GM13977 (cell line): ENCODE data around the gene AK9.

ENCODE experiments used
- DNase-seq: peaks from one replicate; pipeline ENCODE4 v3.0.0; 2012; ENCODE audit warnings: low spot score
- in situ Hi-C: fragments of 300-500 bp; cut with MboI; formaldehyde crosslinking; loops from one replicate; pipeline ENCODE4 v1.12.0; 2022; ENCODE audit warnings: low sequenced_read_pairs, low pct_unique_long_range_greater_than_20kb, mixed read lengths, inconsistent platforms; ENCODE audit not compliant: unreplicated experiment
- TF ChIP-seq, protein P1 (sequence below): IDR thresholded peaks from 2 replicates; pipeline ENCODE4 v1.5.1; 2012; ENCODE audit warnings: mild to moderate bottlenecking, control low read depth; ENCODE audit not compliant: insufficient read depth; ENCODE audit errors: extremely low read depth, missing control alignments

The AK9 gene

DNA sequence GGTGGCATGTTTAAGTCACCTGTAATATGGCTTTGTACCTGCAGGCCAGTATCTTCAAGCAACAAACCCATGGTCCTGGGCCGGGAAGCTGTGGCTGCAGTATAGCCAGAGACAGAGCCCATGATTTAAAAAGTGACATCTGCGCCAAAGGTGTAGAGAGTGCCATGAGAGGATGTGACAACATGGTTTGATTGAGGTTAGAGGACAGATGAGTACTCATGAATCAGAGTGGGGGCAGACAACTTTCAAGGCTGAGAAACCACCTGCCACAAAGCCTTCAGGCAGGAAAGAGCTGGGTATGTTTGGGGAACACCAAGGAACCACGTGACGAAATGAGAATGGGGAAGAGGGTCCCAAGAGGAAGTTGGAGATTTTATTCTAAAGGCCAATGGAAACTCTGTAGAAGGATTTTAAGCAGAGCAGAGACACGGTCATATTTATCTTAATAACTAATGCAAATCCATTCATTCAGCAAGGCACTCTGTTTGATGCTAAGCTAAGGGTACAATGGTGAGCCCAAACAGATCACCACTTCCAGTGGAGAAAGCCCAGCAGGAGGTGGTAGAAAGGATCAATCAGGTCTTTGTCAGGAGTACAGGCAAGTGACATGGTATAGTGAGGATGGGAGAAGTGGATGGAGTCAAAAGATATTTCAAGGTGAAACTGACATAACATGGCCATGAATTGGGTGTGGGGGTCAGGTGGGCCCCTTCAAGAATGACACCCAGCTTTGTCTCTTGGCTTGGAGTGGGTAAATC is 232.0 kb downstream of the AK9 start:
- DNase-seq, result peak; percentile 72
- TF ChIP-seq, protein P1, sequence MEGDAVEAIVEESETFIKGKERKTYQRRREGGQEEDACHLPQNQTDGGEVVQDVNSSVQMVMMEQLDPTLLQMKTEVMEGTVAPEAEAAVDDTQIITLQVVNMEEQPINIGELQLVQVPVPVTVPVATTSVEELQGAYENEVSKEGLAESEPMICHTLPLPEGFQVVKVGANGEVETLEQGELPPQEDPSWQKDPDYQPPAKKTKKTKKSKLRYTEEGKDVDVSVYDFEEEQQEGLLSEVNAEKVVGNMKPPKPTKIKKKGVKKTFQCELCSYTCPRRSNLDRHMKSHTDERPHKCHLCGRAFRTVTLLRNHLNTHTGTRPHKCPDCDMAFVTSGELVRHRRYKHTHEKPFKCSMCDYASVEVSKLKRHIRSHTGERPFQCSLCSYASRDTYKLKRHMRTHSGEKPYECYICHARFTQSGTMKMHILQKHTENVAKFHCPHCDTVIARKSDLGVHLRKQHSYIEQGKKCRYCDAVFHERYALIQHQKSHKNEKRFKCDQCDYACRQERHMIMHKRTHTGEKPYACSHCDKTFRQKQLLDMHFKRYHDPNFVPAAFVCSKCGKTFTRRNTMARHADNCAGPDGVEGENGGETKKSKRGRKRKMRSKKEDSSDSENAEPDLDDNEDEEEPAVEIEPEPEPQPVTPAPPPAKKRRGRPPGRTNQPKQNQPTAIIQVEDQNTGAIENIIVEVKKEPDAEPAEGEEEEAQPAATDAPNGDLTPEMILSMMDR, result no peak
- in situ Hi-C loops, result no loop called here

DNA sequence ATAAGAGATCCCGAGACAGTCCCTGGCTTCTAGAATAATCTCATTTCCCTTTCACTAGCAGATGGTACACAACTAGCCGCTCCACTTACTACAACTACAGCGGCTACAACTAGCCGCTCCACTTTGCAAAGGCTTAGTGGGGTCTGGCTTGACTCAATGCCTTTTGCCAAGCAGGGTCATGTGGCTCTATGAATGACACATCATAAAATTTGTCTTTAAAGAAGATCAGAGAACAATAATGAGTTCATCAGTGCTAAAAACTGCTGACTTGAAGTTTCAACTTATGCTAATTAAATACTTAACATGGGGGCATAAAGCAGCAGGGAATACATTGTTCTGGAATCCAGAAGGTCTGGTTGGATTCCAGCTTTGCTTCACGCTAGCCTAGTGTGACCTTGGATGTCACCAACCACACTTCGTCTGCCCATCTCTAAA is 233.4 kb downstream of the AK9 start:
- DNase-seq, result no peak
- TF ChIP-seq, protein P1, result no peak
- in situ Hi-C loops, result no loop called here

DNA sequence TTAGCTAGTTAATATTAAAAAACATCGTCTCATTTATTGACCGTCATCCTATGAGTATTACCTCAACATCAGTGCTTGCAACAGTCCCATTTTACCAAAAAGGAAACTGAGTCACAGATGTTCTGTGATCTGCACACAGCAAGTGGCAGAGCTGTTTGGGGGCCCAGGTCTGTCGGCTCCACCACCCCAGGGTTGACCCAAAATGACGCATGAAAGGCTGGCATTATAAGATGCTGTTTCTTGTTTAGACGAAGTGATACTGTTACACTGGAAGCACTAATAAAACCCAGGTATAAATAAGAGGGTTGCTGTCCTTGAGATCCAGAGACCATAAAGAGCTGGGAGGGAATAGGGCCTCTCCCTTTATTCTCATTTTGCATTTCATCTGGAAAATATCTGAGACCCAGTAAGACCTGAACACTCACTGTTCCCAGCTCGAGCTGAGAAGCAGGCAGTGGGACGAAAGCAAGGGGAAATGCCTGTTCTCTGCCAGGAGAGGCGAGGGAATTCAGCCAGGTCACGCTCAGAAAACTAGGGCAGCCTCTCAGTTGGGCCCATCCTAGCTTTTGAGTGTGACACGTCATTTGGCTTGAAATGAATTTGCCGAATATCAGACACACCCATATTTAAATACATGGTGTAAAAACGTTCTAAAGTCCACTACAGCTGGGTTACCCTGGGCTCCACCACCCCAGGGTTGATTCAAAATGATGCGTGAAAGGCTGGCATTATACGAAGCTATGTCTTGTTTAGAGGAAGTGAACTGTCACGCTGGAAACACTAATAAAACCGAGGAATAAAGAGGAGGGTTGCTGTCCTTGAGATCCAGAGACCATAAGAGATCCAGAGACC is 234.1 kb downstream of the AK9 start:
- DNase-seq, result no peak
- TF ChIP-seq, protein P1, result no peak
- in situ Hi-C loops, result no loop called here

DNA sequence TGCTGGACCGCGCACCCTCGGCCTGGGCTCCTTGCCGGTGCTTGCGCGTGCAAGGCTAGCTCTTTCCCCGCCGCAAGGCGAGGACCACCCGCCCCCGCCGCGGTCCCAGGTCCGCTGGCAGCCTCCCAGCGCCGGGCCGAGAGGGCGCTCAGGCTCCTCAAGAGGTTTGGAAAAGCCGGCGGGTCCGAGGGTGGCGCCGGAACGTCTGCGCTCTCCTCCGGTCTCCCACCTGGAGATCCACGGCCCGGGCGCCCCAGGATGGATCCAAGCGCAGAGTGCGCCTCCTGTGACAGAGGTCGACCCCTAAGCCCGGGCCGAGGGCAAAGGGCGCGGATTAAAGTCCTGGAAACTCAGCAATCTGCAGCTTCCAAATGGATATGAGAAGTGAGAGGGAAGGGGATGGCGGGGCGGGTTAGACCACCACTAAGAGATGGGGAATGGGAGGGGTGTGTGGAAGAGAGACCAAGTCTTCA is 234.9 kb downstream of the AK9 start:
- TF ChIP-seq, protein P1, result no peak
- in situ Hi-C loops, result no loop called here
- no peak for DNase-seq

DNA sequence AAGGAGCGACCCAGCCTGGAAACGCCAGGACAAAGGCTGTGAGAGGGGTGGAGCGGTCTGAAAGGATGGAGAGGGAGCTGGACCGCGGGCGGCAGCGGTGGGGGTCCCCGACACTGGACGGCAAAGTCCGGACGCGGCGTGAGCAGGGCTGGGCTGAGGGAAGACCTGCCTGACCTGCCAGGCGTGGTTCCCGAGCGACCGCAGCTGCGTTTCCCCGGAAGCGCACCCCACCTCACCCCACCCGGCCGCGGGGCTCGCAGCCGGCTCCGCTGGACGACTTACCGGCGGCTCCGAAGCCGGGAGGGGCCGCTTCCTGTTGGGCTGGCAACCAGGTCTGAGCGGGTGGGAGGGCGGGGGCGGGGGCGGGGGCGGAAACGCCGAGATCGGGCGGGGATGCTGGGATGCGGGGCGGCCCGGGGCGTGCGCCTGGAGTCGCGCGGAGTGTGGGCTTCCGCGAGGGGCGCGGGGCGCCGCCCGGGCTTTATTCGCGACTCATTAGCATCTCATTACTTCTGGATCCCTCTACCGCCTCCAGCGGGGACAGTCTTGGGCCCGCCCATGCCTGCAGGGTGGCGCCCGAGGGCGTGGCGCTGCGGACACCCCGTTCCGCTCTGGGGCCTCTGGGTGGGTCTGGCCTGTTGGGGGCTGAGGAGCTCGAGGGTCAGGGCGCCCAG is 235.4 kb downstream of the AK9 start, which contains the start of gene MICAL1:
MICAL1 (minus strand) TSS at position 336 of the 674 bp plus-strand sequence. CDS start 1,576 bp downstream, outside the sequence.
- TF ChIP-seq, protein P1, result peak; percentile 25
- peak; percentile 86 for DNase-seq
- in situ Hi-C loops, result no loop called here
